H1 (cell line): ENCODE results near the gene LAMP1. TPM values are rescaled to one million over a fixed set of nuclear protein-coding genes. Genes with fewer than 3 reads are reported as not detected.

Experiments used
- ATF3 ChIP-seq: IDR thresholded peaks from 2 replicates; pipeline ENCODE4 v1.6.1; 2011; ENCODE audit warnings: low read depth, mild to moderate bottlenecking, low read length; ENCODE audit not compliant: insufficient read depth
- BRCA1 ChIP-seq: IDR thresholded peaks from 2 replicates; pipeline ENCODE4 v1.6.1; 2012; ENCODE audit warnings: low read depth, low read length, improper control_type of control experiment
- CBX5 ChIP-seq: fragments of 300-800, 300-1000 bp; sonication (generic); IDR thresholded peaks from 2 replicates; pipeline ENCODE4 v1.7.1; 2016; ENCODE audit warnings: antibody characterized with exemption, low read length, low read depth
- CTCF ChIP-seq, 3 experiments: IDR thresholded peaks; 1 replicate in 2 of 3; 2 replicates in 1 of 3; pipeline versions ENCODE4 v1.5.1 to v1.6.1; 2011; ENCODE audit warnings: low read length in 3 of 3, mild to moderate bottlenecking in 3 of 3, inconsistent platforms in 2 of 3, low read depth in 1 of 3, moderate library complexity in 1 of 3; ENCODE audit not compliant: insufficient read depth in 1 of 3; ENCODE audit errors: control extremely low read depth in 1 of 3
- FOSL1 ChIP-seq: IDR thresholded peaks from 2 replicates; pipeline ENCODE4 v1.6.1; 2011; ENCODE audit warnings: mild to moderate bottlenecking, low read depth, low read length, moderate library complexity; ENCODE audit not compliant: insufficient read depth
- GABPA ChIP-seq: IDR thresholded peaks from 2 replicates; pipeline ENCODE4 v1.6.1; 2011; ENCODE audit warnings: mild to moderate bottlenecking, low read length, moderate library complexity, borderline replicate concordance; ENCODE audit not compliant: insufficient read depth
- JUN ChIP-seq: IDR thresholded peaks from 2 replicates; pipeline ENCODE4 v1.6.1; 2011; ENCODE audit warnings: low read depth, mild to moderate bottlenecking, improper control_type of control experiment, low read length
- NANOG ChIP-seq: IDR thresholded peaks from 2 replicates; pipeline ENCODE4 v1.6.1; 2011; ENCODE audit warnings: low read length, low read depth, mild to moderate bottlenecking, inconsistent platforms; ENCODE audit not compliant: insufficient read depth, poor library complexity, severe bottlenecking
- NRF1 ChIP-seq: IDR thresholded peaks from 2 replicates; pipeline ENCODE4 v1.6.1; 2011; ENCODE audit warnings: mild to moderate bottlenecking, low read depth, low read length, improper control_type of control experiment
- POLR2AphosphoS5 ChIP-seq: IDR thresholded peaks from 2 replicates; pipeline ENCODE4 v1.6.1; 2011; ENCODE audit warnings: low read depth, low read length
- RXRA ChIP-seq: IDR thresholded peaks from 2 replicates; pipeline ENCODE4 v1.6.1; 2011; ENCODE audit warnings: low read depth, mild to moderate bottlenecking, low read length, moderate library complexity; ENCODE audit not compliant: insufficient read depth
- SAP30 ChIP-seq: fragments of 300-600 bp; sonication (generic); IDR thresholded peaks from 2 replicates; pipeline ENCODE4 v1.7.1; 2012; ENCODE audit warnings: low read length, moderate library complexity, mild to moderate bottlenecking, inconsistent platforms; ENCODE audit not compliant: insufficient read depth, insufficient replicate concordance
- SUZ12 ChIP-seq: fragments of 200-600 bp; sonication (generic); IDR thresholded peaks from 2 replicates; pipeline ENCODE4 v1.6.1; 2012; ENCODE audit warnings: mild to moderate bottlenecking, inconsistent platforms, low read length, moderate library complexity, mixed read lengths
- polyA plus RNA-seq, 7 experiments: library from polyadenylated mRNA; depleted of rRNA in 3 of 7; stranded (reverse) in 5 of 7; unstranded in 2 of 7; fragments of >200 nt in 5 of 7; fragments of 200-250 nt in 2 of 7; gene quantifications; 1 replicate in 5 of 7; 2 replicates in 1 of 7; 4 replicates in 1 of 7; pipeline versions ENCODE4 v1.2.1 to v1.2.3, GENCODE V29; 2011 to 2013; ENCODE audit warnings: missing spikeins in 2 of 7, mixed read lengths in 2 of 7
- total RNA-seq: library from RNA; stranded (reverse); fragmentation: NEBNext Ultra II Directional; extraction: Animal tissue kit (Norgen Biotek cat#: 25700); gene quantifications from 2 replicates; pipeline ENCODE4 v1.2.1, GENCODE V29; 2021

The LAMP1 gene
- total and polyA plus RNA-seq, 2 of the 8 experiments (the other 6 are each of a cell fraction or from before 2014, with no cell fraction given) = 97.6 to 140 TPM

GRCh38 chr13:113296823-113297369, at the start of gene LAMP1 (continued):
- TF ChIP-seq SAP30 (no peak), POLR2AphosphoS5 (peak; percentile 79; the same call in 1 of the 2 replicates), NANOG (peak; percentile 89), CBX5 (no peak), JUN (no peak), FOSL1 (peak; percentile 82; the same call in 1 of the 2 replicates), SUZ12 (no peak), BRCA1 (peak; percentile 96), NRF1 (peak; percentile 25; the same call in 1 of the 2 replicates), ATF3 (peak; percentile 100), RXRA (peak; percentile 80; the same call in 1 of the 2 replicates), CTCF (IDR thresholded peaks at IDR 0.05; ENCODE audit: control extremely low read depth in 1 of 3, insufficient read depth in 1 of 3, low read depth in 1 of 3, low read length in 3 of 3) (no peak), GABPA (no peak)
